ENCODE results near the gene IQSEC1. TPM values are rescaled to one million over a fixed set of nuclear protein-coding genes. Genes with fewer than 3 reads are reported as not detected.
A peak's percentile ranks its signal among the peaks of the same experiment; 100 is the strongest.

IQSEC1 gene
- total and polyA plus RNA-seq, 2 of the 8 experiments (the other 6 are each of a cell fraction or from before 2014, with no cell fraction given): 6.8 to 28.8 TPM

DNA sequence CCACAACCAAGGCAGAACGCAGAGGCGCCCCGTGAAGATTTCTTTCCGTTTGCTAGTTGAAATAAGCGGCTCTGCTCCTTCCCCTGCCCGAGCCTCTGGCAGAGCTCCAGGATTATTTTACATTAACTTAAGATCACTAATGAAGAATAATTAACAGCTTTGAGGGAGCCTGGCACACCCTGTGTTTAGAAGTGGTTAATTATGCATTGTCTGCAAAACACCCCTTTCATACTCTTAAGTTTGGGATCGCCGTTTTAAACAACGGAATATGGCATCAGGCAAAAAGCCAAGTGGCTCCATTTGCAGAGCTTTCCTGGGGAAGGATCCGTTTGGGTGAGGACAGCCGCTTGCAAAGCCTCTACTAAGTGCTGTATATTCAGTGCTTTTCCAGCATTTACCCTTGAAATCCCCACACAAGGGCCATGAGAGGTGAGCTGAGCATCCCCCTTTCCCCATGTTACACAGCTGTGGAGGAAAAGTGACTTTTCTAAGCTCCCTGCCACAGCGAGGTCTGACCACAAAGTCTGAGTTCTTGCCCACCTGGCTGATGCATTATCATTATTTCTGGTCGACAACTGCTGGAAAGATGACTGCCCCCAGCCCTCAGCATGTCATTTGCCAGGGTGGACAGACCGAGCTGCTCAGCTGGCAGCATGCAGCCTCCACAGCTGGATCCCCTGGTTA is 33.9 kb downstream of the IQSEC1 start:
- H3K36me3 ChIP-seq (ENCODE audit: control insufficient read depth in 2 of 4, insufficient read depth in 4 of 4, low read length in 3 of 4): no peaks in the 10 kb centered on the region
- 89% methylated on average over 14 of the region's 14 CpGs; no CpG with 5 or more reads in 1 of the 2 experiments for WGBS, 2 experiments (ENCODE audit: extremely low coverage in 1 of 2, insufficient coverage in 1 of 2, insufficient read length in 1 of 2, insufficient replicate concordance in 2 of 2, low coverage in 1 of 2, low lambda C conversion rate in 2 of 2, missing lambda C conversion rate in 1 of 2)
- H3K79me2 ChIP-seq (ENCODE audit: control insufficient read depth in 1 of 2, insufficient read depth in 2 of 2, low read length in 2 of 2): no peaks in the 10 kb centered on the region
- no peak overlapping the region for H4K8ac ChIP-seq (ENCODE audit: extremely low read depth, insufficient read depth, low read length)
- no peak overlapping the region for H2BK5ac ChIP-seq (ENCODE audit: low read depth, low read length)
- no peaks in the 10 kb centered on the region for H3K79me1 ChIP-seq (ENCODE audit: low read depth, low read length)
- H3K9me3 ChIP-seq (ENCODE audit: insufficient read depth in 2 of 2, low read depth in 1 of 2, low read length in 1 of 2): no peaks in the 10 kb centered on the region
- no peak overlapping the region for H2BK12ac ChIP-seq (ENCODE audit: low read depth, low read length)
- H4K20me1 ChIP-seq (replicated peaks in 1 of 2; ENCODE audit: control insufficient read depth in 1 of 2, insufficient read depth in 2 of 2, low read length in 2 of 2): no peaks in the 10 kb centered on the region
- FAIRE-seq (no peak), DNase-seq (ENCODE audit: low read depth in 1 of 2, low spot score in 2 of 2) (no peak)
- no peak overlapping the region for H3K14ac ChIP-seq (ENCODE audit: insufficient read length)
- H3K23ac ChIP-seq (ENCODE audit: insufficient read length): no peak overlapping the region
- H2BK120ac ChIP-seq (replicated peaks; ENCODE audit: low read depth, low read length): no peak overlapping the region
- H3K23me2 ChIP-seq (ENCODE audit: low read depth, low read length): no peaks in the 10 kb centered on the region
- peak overlapping the region; percentile 0; the same call in 1 of the 2 replicates for H3K18ac ChIP-seq (ENCODE audit: extremely low read depth, low read length)
- POLR2A ChIA-PET (ENCODE audit: partially characterized antibody): interaction anchor here (0.8 to 1.2 kb wide), 3 partner anchors 9 to 44 kb away, joined by 3 read pairs; no protein-coding TSS in a partner anchor
- no peak overlapping the region for H4K5ac ChIP-seq (ENCODE audit: insufficient read length, low read depth, low read length)
- no peak overlapping the region for H3K4me2 ChIP-seq (ENCODE audit: insufficient read depth in 1 of 2, low read depth in 2 of 2, low read length in 2 of 2)
- H4K91ac ChIP-seq (replicated peaks; ENCODE audit: insufficient read length, low read length): no peak overlapping the region
- no peak overlapping the region for H3K4me3 ChIP-seq (ENCODE audit: extremely low read depth in 1 of 4, insufficient read depth in 2 of 4, low read depth in 3 of 4, low read length in 4 of 4)
- CTCF ChIA-PET (ENCODE audit: partially characterized antibody): interaction anchor here (0.7 to 2.1 kb wide), 10 partner anchors 8 to 377 kb away, joined by 3 to 11 read pairs (median 4); no protein-coding TSS in a partner anchor
- no peak overlapping the region for H3K27ac ChIP-seq (ENCODE audit: low read depth, low read length)
- peaks cover 0 to 2% (median 0%) of the 10 kb centered on the region in 4 experiments; a peak in 1 of 7 replicates for H3K27me3 ChIP-seq (replicated peaks in 1 of 4; ENCODE audit: control insufficient read depth in 3 of 4, extremely low read depth in 1 of 4, insufficient read depth in 3 of 4, low read length in 3 of 4)
- H3K9ac ChIP-seq (replicated peaks in 1 of 4; ENCODE audit: extremely low read depth in 1 of 4, low read depth in 3 of 4, low read length in 3 of 4): no peak overlapping the region
- H3K4me1 ChIP-seq (replicated peaks in 1 of 4; ENCODE audit: control insufficient read depth in 3 of 4, insufficient read depth in 4 of 4, low read length in 3 of 4): peaks cover 0 to 3% (median 1%) of the 10 kb centered on the region in 4 experiments; a peak in 2 of 7 replicates
- no peak overlapping the region for H2BK20ac ChIP-seq (ENCODE audit: low read length)
- H3K4ac ChIP-seq (replicated peaks; ENCODE audit: insufficient read length, low read depth, low read length): no peak overlapping the region
- no peak overlapping the region for H2BK15ac ChIP-seq (ENCODE audit: low read length)
- H2AFZ ChIP-seq (ENCODE audit: low read length): no peak overlapping the region
- H2AK5ac ChIP-seq (ENCODE audit: low read depth, low read length): no peak overlapping the region
- no peak overlapping the region for H3K56ac ChIP-seq (replicated peaks; ENCODE audit: insufficient read length, low read depth, low read length)
- TF ChIP-seq YY1 (IDR thresholded peaks at IDR 0.05; ENCODE audit: low read depth, low read length) (no peak), CEBPB (IDR thresholded peaks at IDR 0.05; ENCODE audit: low read depth, low read length) (no peak), SIX5 (IDR thresholded peaks at IDR 0.05; ENCODE audit: low read depth, low read length) (no peak), CHD1 (IDR thresholded peaks at IDR 0.05; ENCODE audit: low read depth, low read length) (no peak), SP4 (IDR thresholded peaks at IDR 0.05; ENCODE audit: low read length) (no peak), POLR2A (IDR thresholded peaks at IDR 0.05; ENCODE audit: control extremely low read depth in 1 of 2, low read depth in 2 of 2, low read length in 2 of 2) (no peak), FOSL1 (IDR thresholded peaks at IDR 0.05; ENCODE audit: insufficient read depth, low read depth, low read length) (no peak), CBX8 (IDR thresholded peaks at IDR 0.05; ENCODE audit: borderline replicate concordance, low read depth, low read length) (no peak), SP2 (IDR thresholded peaks at IDR 0.05; ENCODE audit: low read length) (no peak), RAD21 (IDR thresholded peaks at IDR 0.05 in 1 of 2, conservative IDR thresholded peaks at IDR 0.05 in 1 of 2; ENCODE audit: low read depth in 2 of 2, low read length in 2 of 2) (no peak), SRF (IDR thresholded peaks at IDR 0.05; ENCODE audit: low read depth, low read length) (no peak), POLR2AphosphoS5 (IDR thresholded peaks at IDR 0.05; ENCODE audit: low read depth, low read length) (no peak)
- TF ChIP-seq, protein P1, sequence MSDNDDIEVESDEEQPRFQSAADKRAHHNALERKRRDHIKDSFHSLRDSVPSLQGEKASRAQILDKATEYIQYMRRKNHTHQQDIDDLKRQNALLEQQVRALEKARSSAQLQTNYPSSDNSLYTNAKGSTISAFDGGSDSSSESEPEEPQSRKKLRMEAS (IDR thresholded peaks at IDR 0.05): no peak
